GM06990 (cell line): ENCODE data around the gene RNF181.

ENCODE experiments used
- DNase-seq: peaks from one replicate; pipeline ENCODE4 v3.0.0-alpha.2; 2011; ENCODE audit not compliant: insufficient read length; ENCODE audit errors: extremely low read depth
- H3K27me3 ChIP-seq: replicated peaks from 2 replicates; pipeline ENCODE4 v1.6.0; 2011; ENCODE audit warnings: low read length; ENCODE audit not compliant: control insufficient read depth, insufficient read depth
- H3K36me3 ChIP-seq: 2 replicates; pipeline ENCODE4 v1.5.1; 2011; ENCODE audit warnings: low read length; ENCODE audit not compliant: control insufficient read depth, insufficient read depth
- H3K4me3 ChIP-seq: replicated peaks from 2 replicates; pipeline ENCODE4 v1.5.1; 2011; ENCODE audit warnings: low read depth, mild to moderate bottlenecking, control low read depth, low read length
- TF ChIP-seq, protein P1 (sequence below): IDR thresholded peaks from 2 replicates; pipeline ENCODE4 v1.5.1; 2011; ENCODE audit warnings: low read length, control low read depth, mild to moderate bottlenecking, inconsistent platforms; ENCODE audit not compliant: insufficient read depth, poor library complexity, severe bottlenecking

RNF181 gene

DNA sequence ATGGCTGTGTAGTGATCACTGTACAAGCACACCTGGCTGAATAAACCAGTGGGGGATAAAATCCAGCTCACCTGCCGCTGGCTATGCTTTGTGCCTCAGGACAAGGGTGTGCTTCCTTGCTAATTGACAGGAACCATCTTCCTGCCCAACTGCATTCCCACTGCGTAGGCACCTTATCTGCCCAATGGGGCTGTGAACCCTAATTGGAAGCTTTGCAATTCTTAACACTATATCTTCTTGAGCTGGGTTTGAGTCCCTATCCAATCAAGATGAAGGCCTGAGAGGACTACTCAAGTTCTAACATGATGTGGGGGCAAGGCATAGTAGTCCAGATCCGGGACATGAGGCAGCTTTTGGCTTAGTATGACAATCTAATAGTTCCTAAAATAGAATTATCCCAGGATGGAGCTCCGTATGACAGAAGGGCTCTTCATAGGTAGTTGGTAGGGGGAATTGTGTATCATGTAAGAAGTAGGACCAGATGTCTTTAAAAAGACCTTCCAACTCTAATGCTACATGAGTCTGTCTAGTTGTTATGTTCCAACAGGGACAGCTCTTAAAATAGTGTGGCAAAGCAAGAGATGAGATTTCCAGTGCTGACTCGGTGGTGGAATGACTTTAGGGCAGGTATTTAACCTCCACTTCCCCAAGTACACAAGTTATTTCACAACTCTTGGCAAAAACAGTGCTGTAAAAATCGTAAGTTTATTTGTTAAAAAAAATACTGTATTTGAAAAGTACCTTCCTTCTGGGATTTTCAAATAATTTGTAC lies 9.2 kb downstream of the RNF181 start:
- DNase-seq = no peak
- TF ChIP-seq, protein P1, sequence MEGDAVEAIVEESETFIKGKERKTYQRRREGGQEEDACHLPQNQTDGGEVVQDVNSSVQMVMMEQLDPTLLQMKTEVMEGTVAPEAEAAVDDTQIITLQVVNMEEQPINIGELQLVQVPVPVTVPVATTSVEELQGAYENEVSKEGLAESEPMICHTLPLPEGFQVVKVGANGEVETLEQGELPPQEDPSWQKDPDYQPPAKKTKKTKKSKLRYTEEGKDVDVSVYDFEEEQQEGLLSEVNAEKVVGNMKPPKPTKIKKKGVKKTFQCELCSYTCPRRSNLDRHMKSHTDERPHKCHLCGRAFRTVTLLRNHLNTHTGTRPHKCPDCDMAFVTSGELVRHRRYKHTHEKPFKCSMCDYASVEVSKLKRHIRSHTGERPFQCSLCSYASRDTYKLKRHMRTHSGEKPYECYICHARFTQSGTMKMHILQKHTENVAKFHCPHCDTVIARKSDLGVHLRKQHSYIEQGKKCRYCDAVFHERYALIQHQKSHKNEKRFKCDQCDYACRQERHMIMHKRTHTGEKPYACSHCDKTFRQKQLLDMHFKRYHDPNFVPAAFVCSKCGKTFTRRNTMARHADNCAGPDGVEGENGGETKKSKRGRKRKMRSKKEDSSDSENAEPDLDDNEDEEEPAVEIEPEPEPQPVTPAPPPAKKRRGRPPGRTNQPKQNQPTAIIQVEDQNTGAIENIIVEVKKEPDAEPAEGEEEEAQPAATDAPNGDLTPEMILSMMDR = no peak
- Histone ChIP-seq H3K4me3 (no peak overlapping the region), H3K36me3 (peaks cover 5% of the 10 kb centered on the region), H3K27me3 (no peaks in the 10 kb centered on the region)

- Histone ChIP-seq H3K27me3 (no peaks in the 10 kb centered on the region), H3K36me3 (peaks cover 5% of the 10 kb centered on the region), H3K4me3 (no peak overlapping the region)
- TF ChIP-seq, protein P1 = no peak
- no peak for DNase-seq
These were observed 10.0 kb downstream of the RNF181 start for GRCh38 chr2:85605406-85606115.

DNA sequence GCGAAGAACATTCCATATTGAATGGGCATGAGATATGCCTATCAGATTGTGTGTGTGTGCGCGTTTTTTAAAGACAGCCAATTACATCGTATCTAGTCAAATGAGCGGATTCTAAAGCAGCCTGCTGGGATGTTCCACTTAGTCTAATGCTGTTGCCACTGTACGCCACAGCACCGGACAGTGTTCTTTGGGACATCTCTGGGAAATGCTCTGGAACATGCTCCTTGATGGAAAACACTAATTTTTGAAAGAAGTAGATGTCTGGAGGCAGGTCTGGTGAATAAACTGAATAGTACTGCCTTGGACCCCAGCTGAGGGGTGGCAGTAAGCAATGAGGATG lies 10.5 kb downstream of the RNF181 start:
- DNase-seq = no peak
- no peak overlapping the region for H3K4me3 ChIP-seq
- peaks cover 5% of the 10 kb centered on the region for H3K36me3 ChIP-seq
- no peaks in the 10 kb centered on the region for H3K27me3 ChIP-seq
- TF ChIP-seq, protein P1 = no peak

- TF ChIP-seq, protein P1 = no peak
- peaks cover 5% of the 10 kb centered on the region for H3K36me3 ChIP-seq
- DNase-seq = no peak
- H3K4me3 ChIP-seq = no peak overlapping the region
- no peaks in the 10 kb centered on the region for H3K27me3 ChIP-seq
These were observed 12.0 kb downstream of the RNF181 start for GRCh38 chr2:85607268-85608215.

DNA sequence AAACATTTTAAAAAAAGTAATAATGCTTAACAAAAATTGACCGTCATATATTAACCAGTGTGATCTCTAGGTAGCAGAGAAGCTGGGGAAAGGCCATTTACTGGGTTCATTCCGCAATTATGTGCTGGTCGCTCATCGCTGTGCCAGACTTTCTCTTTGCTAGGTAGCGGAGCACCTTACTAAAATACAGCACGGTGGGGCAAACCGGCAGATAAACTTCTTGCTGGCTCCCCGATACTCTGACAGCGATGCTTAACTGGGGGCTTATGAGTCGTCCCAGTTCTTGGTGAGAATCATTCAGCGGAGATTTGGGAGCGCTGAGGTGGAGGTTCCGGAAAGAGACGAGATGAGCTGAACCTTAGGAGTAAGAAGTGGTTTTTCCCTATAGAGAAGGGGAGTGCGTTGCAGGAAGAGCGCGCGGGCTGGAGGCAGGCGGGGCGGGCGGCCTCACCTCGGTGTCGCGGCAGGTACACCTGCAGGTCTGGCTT lies 15.7 kb downstream of the RNF181 start:
- H3K27me3 ChIP-seq = no peaks in the 10 kb centered on the region
- TF ChIP-seq, protein P1 = no peak
- peaks cover 5% of the 10 kb centered on the region for H3K36me3 ChIP-seq
- DNase-seq = no peak
- H3K4me3 ChIP-seq = peak overlapping the region; percentile 89
